Hindlimb muscle (tissue), 1 donor: Measurements from ENCODE around the gene DNAAF8. TPM values are rescaled to one million over a fixed set of nuclear protein-coding genes. Genes with fewer than 3 reads are reported as not detected.
"Not testable (repeated sequence)": the region's sequence is repeated elsewhere in the genome, so short reads cannot be mapped to it uniquely, and the experiment has no call there.

Source experiments
- DNase-seq: peaks from one replicate; pipeline ENCODE4 v3.0.0-alpha.2; 2013
- polyA plus RNA-seq: library from polyadenylated mRNA; unstranded; fragments of 120-200 nt; gene quantifications from one replicate; pipeline ENCODE4 v1.2.1, GENCODE V29; 2013; ENCODE audit not compliant: insufficient read length

DNAAF8 gene
- polyA plus RNA-seq, 1 donor: 1.1 TPM

DNA sequence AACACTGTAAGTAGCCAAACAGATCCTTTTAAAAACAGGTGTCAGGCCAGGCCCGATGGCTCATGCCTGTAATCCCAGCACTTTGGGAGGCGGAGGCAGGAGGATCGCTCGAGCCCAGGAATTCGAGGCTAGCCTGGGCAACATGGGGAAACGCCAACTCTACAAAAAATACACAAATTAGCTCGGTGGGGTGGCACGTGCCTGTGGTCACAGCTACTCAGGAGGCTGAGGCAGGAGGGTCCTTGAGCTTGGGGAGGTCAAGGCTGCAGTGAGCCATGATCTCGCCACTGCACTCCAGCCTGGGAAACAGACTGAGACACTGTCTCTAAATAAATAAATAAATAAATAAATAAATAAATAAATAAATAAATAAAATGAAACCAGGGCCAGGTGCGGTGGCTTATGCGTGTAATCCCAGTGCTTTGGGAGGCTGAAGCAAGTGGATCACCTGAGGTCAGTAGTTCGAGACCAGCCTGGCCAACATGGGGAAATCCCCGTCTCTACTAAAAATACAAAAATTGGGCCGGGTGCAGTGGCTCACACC lies 50.2 kb downstream of the DNAAF8 start:
- DNase-seq: not testable (repeated sequence)

DNA sequence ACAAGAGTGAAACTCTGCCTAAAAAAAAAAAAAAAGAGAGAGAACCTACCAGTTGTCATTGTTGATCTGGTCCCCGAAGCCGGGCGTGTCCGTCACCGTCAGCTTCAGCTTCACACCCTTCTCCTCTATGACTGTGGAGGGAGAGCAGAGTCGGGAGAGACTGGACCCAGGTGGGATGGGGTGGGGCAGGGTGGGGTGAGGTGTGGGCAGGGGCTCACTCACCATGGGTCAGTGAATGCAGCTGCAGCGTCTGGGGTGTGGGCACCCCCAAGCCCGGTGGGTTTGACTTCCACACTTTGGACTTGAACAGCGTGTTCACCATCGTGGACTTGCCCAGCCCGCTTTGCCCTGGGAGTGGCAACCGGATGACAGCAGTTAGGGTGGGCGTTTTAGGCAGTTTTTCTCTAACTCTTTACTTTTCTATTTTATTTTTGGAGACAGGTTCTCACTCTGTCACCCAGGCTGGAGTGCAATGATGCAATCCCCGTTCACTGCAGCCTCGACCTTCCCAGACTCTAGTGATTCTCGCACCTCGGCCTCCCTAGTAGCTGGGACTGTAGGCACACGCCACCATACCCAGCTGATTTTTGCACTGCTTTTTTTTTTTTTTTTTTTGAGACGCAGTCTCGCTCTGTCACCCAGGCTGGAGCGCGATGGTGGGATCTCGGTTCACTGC lies 51.6 kb downstream of the DNAAF8 start:
- DNase-seq: no peak

DNA sequence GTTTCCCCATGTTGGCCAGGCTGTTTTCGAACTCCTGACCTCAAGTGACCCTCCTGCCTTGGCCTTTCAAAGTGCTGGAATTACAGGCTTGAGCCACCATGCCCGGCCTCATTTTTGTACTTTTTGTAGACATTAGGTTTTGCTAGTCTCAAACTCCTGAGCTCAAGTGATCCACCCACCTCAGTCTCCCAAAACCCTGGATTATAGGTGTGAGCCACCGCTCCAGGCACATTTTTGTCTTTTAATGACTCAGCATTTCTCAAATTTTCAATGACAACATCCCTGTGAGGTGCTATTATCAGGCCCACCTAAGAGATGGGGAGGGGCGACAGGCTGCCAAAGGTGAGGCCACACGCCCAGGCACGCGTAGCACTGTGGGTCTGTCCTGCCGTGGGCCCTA lies 52.7 kb downstream of the DNAAF8 start:
- no peak for DNase-seq

DNA sequence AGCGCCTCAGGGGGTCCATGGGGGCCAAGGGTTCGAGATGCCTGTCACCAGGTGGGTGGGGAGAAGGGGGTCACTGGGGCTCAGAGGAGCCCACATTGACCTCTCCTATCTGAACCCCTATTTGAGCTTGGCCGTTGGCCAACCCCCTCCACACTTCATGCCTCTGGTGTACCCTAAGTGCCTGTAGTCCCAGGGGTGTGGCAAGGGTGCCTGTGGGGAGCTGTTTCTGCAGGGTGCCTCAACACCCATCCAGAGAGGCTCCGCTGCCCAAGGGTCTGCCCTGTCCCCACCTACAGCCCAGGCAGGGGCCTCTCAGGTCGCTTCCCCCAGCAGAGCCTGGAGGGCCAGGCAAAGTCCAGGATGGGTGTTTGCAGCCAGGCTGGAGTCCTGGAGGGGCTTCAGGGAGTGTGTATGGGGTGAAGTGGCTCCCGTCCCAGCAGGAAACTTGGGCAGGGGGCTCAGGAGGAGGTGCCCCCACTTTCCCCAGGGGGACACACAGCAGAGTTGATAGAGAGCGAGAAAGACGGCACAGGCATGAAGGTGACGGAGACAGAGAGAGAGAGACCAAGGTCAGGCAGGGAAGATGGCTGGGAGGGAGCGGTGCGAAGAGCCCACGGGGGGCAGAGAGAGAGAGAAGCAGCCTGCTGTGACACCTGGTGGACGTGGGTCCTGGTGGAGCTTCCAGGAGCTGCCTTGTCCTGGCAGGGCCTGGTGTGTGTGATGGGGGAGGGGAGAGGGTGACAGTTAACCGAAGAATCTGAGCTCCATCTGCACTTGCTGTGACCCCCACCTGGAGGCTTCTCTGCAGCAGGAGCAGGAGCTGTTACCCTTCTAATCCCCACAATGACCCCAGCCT lies 53.5 kb downstream of the DNAAF8 start, which contains the start of gene SEPTIN12:
SEPTIN12 (minus strand) TSS at position 719 of the 856 bp plus-strand sequence; CDS start at position 19, 700 bp downstream.
- DNase-seq: no peak

DNA sequence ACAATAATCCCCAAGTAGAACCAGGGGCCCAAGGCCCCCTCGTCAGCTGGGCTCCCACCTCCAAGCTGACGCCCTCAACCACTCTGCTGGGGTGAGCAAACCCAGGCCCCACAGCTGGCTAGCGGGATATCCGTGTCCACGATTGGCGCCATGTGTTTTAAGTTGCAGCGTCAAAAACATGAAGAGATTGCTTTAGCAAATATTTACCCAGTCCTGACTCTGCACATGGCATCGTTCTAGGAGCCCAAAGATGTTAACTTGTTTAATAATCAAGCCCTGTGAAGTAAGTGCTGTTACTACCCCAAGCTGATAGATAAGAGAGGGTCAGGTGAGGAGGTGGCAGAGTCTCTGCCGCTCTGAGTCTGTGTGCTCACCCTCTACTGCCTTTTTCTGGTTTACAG lies 54.2 kb downstream of the DNAAF8 start:
- DNase-seq: no peak

DNA sequence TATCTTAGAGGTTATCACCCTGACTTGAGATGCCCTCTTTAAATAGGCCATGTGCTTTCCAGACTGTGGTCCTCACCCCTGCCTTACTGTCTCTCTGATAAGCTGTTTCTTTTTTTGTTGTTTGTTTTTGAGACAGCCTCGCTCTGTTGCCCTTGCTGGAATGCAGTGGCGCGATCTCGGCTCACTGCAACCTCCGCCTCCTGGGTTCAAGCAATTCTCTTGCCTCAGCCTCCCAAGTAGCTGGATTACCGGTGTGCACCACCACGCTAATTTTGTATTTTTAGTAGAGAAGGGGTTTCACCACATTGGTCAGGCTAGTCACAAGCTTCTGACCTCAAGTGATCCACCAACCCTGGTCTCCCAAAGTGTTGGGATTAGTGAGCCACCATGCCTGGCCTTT lies 54.6 kb downstream of the DNAAF8 start:
- no peak for DNase-seq

DNA sequence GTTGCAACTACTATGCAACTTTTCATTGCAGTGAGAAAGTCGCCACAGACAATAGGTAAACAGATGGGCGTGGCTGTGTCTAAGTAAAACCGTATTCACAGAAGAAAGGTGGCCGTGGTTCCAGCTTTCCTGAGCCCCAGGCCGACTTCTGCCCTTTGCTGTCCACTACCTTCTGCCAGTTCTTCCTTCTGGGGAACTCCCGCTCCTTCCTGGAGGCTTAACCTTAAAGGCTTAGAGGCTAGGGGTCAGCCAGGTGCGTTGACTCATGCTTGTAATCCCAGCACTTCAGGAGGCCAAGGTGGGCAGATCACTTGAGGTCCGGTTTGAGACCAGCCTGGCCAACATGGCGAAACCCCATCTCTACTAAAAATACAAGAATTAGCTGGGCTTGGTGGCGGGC lies 55.9 kb downstream of the DNAAF8 start:
- no peak for DNase-seq

DNA sequence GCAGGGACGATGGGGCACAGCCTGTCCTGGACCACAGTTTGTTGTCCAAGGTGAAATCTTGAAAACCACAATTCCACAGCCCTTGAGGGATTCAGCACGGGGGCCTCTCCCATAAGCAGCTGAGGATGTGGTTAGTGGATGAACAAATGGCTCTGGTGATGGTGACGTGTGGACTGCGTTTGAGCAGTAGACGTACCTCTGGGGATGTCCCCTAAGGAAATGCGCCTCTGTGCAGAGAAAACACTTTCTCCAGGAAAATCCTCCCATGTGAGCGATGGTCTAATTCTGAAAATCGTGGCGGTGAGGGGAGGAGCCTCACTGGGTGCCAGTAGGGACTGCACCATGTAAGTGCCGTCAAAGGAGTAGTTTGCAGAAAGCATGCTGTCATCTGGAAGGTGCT lies 56.5 kb downstream of the DNAAF8 start:
- no peak for DNase-seq

DNA sequence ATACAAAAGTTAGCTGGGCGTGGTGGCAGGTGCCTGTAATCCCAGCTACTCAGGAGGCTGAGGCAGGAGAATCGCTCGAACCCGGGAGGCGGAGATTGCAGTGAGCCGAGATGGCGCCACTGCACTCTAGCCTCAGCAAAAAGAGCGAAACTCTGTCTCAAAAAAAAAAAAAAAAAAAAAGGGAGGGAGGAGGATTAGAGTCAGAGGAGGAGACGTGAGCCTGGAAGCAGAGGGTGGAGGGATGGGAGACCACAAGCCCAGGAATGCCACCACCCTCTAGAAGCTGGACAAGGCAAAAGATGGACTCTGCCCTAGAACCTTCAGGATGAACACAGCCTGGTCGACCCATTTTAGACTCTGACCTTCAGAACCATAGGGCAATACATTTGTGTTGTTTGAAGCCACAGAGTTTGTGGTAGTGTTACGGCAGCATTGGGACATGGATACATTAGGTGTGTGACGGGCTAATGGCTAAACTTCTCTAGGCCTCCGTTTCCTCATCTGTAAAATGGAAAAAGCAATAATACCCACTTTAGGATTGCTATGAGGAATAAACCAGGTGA lies 58.7 kb downstream of the DNAAF8 start:
- no peak for DNase-seq

DNA sequence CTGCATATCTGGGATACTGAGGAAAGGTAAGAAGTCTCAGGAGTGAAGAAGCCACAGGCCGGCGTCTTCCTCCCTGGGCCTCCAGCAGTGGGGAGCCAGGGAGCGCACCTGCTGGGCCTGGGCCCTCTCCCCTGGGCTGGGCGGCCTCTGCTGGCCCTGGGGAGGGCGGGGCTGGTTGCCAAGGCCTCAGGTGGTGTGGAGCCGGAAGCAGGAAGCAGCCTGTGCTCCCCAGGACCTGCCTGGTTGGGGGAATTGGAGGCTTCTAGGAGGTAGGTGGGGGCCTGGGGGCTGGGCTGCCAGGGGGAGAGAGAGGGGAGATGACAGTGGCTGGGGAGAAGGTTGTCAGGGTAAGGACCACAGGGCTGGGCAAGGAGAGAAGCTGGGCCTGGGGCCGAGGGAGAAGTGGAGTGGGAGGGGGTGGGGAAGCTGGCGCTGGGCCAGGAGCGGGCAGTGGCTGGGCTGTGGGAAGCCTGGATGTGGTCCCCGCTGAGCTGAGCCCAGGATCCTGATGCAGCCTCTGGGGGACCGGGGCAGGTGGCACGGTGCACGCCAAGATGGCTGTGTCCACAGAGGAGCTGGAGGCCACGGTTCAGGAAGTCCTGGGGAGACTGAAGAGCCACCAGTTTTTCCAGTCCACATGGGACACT lies 61.0 kb downstream of the DNAAF8 start, which contains the start of gene SMIM22:
SMIM22 (plus strand) TSS at position 189 of the 647 bp plus-strand sequence; CDS start at position 555, 366 bp downstream.
- no peak for DNase-seq

DNA sequence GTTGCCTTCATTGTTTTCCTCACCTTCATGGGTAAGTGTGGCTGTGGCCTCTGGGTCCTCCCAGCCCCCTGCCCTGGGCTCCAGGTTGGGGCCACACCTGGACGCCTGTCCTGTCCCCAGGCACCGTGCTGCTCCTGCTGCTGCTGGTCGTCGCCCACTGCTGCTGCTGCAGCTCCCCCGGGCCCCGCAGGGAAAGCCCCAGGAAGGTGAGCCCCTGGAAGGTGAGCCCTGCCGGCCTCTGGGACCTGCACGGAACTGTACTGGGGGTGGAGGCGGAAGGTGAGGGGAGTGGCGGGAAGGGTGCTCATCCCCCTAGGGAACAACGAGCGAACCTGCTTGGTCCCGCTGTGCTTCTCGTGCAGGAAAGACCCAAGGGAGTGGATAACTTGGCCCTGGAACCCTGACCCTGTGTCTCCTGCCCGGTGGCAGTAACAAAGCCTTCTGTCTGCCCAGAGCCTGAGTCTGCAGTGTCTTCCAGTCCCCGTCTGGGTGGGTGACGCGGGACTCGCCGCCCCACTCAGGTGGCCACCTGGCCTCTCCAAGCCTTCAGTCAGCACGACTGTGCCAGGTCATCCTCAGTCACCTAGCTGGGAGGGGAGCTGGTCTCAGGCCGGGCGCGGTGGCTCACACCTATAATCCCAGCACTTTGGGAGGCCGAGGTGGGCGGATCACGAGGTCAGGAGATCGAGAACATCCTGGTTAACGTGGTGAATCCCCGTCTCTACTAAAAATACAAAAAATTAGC lies 61.7 kb downstream of the DNAAF8 start:
- no peak for DNase-seq

DNA sequence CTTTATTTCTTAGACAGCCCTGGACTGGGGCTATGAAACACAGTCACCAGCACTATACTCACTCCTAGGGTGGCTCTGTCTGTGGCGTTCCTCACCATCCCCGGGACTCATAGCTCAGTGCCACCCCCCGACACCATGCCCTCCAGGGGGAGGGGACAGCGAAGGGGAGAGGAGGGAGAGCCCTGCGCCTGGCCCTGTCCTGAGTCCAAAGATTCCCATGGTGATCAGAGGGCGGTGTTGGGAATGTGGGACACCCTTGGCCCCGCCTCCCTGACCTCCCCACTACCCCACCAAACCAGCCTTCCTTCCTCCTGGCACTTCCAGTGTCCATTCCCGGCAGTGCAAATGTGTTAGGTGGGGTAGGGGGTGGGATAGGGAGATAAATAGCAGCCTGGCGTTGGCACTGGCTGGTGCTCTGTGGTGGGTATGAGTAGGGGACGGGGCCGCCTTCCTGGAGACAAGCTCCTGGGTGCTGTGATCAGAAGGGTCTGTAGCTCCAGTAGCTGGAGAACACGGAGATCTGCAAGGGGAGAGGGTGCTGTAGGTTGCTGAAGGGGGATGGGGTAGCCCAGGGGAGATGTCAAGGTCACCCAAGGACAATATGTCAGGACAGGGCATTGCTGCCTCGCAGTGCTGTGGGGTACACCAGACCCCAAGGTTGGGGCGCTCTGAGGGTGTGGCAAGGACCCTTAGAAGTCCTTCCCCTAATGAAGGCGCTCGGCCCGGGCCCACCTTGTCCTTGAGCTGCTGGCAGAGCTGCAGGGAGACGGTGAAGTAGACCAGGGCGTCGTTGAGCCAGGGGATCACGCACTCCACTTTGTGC lies 62.9 kb downstream of the DNAAF8 start:
- no peak for DNase-seq

DNA sequence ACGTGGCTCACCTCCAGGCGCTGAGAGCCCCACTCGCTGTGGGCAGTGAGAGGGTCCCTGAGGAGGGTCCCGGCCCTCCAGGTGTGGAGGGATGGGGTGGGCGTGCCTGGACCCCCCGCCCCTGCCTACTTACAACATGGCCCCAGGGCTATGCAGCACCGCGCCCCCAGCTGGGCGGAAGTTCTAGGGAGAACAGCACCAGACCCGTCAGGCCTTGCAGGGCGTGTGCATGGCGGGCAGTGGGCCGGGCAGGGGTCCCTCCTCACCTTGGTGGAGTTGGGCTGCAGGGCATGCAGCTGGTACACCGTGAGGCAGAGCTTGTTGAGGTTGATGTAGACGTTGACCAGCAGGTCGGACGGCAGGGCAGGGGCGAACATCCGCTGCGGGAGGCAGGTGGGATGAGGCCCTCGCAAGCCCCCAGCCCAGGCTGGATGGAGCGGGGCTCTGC lies 63.5 kb downstream of the DNAAF8 start:
- no peak for DNase-seq

DNA sequence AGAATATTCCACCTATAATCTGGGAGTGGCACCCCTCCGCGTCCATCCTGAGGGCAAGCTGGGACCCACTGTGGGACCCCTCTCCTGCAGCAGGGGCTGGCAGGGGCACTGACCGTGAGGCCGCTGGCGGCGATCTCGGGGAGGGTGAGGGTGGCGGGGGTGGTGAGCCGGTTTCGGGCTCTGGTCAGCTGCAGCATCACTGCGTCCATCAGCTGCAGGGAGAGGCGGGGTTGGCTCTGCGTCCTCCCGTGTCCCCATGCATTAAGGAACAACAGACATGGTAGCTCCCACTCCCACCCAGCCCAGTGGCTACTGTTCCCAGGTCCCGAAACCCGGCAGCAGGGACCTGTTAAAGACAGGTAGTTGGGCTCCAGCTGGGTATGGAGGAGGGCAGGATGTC lies 64.1 kb downstream of the DNAAF8 start:
- DNase-seq: no peak

Other genes starting within 250 kb of the DNAAF8 start
- 42.8 TPM for gene CDIP1, start 195.8 kb upstream of the DNAAF8 start, polyA plus RNA-seq
- 1.1 TPM for gene C16orf96, start 178.2 kb upstream of the DNAAF8 start, polyA plus RNA-seq
- 25.1 TPM for gene UBALD1, start 119.6 kb upstream of the DNAAF8 start, polyA plus RNA-seq
- 46.0 TPM for gene MGRN1, start 109.7 kb upstream of the DNAAF8 start, polyA plus RNA-seq
- 29.2 TPM for gene NUDT16L1, start 41.0 kb upstream of the DNAAF8 start, polyA plus RNA-seq
- 16.6 TPM for gene ANKS3, start 266 bp upstream of the DNAAF8 start, polyA plus RNA-seq
- 13.9 TPM for gene ZNF500, start 32.6 kb downstream of the DNAAF8 start, polyA plus RNA-seq
- not detected for gene SEPTIN12, start 53.8 kb downstream of the DNAAF8 start, polyA plus RNA-seq
- not detected for gene SMIM22, start 60.8 kb downstream of the DNAAF8 start, polyA plus RNA-seq
- 15.7 TPM for gene ROGDI, start 68.1 kb downstream of the DNAAF8 start, polyA plus RNA-seq
- gene GLYR1, start 112.8 kb downstream of the DNAAF8 start, polyA plus RNA-seq: 54.5 TPM
- gene UBN1, start 112.9 kb downstream of the DNAAF8 start, polyA plus RNA-seq: 19.0 TPM
- gene PPL, start 202.6 kb downstream of the DNAAF8 start, polyA plus RNA-seq: 1.7 TPM
- 0.46 TPM for gene SEC14L5, start 223.8 kb downstream of the DNAAF8 start, polyA plus RNA-seq